Activated T-helper 1 cell treated with Interleukin-2 at 50 U/mL for 16 hours (primary cell): Measurements from ENCODE around the gene FCRLA.
"Not testable (repeated sequence)": the region's sequence is repeated elsewhere in the genome, so short reads cannot be mapped to it uniquely, and the experiment has no call there.

Experiments used
- DNase-seq: peaks from one replicate; pipeline ENCODE4 v3.0.0-alpha.2; 2020; ENCODE audit warnings: low read depth

FCRLA gene, protein sequence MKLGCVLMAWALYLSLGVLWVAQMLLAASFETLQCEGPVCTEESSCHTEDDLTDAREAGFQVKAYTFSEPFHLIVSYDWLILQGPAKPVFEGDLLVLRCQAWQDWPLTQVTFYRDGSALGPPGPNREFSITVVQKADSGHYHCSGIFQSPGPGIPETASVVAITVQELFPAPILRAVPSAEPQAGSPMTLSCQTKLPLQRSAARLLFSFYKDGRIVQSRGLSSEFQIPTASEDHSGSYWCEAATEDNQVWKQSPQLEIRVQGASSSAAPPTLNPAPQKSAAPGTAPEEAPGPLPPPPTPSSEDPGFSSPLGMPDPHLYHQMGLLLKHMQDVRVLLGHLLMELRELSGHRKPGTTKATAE

DNA sequence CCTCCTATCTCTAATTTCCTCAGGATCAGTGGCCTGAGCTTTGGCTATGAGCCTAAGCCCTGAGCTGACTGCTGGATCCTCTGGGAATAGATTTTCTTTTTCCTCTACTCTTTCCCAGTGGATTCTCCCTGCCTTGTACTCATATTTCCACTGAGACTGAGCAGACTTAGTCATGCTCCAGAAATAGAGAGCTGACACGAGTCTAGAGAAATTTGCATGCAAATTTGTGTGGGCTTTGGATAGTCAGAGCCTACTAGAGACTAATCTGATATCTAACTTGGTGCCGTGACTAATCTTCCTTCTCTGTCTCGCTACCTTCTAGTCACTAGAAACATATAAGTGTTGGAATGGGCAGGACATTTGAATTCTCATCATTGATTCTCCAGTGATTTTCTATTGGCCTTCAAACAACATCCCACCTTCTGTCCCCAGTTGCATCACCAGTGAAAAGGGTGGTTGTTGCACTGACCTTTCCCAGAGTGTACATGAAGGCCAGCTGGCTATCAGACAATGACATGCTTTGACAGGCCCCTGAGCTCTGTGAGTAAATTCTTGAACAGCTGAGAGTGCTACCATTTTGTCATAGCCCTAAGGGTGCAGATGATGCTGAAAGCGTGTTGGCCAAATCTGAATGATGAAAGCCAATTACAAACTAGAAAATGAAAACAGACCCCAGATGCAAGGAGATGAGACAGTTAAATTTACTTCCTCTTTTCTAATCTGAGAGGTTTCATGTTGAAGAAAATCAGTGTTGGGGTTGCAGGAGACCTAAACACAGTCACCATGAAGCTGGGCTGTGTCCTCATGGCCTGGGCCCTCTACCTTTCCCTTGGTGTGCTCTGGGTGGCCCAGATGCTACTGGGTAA lies at the start of gene FCRLA:
TSS of gene FCRLA (plus strand) at position 748 of the 866 bp plus-strand sequence. CDS start at position 784, 36 bp downstream.
- no peak for DNase-seq

DNA sequence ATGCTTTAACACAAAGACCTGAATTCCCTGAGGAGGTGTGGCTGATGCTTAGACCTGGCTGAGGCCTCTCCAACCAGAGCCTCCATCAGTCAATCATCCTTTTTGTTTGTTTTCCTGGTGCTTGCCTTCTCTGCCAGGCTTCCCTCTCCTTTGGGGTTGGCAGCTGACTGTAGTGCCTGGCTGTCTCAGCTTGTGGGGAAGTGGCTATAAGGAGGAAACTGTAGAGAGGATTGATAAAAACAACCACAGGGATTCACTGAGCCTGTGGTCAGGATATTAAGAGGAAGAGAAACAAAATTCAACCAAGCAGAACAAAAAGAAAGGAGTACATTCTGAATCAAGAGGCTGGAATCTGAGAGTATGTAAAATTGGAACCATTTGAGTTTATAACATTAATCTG lies 48.5 kb upstream of the FCRLA start:
- not testable (repeated sequence) for DNase-seq

DNA sequence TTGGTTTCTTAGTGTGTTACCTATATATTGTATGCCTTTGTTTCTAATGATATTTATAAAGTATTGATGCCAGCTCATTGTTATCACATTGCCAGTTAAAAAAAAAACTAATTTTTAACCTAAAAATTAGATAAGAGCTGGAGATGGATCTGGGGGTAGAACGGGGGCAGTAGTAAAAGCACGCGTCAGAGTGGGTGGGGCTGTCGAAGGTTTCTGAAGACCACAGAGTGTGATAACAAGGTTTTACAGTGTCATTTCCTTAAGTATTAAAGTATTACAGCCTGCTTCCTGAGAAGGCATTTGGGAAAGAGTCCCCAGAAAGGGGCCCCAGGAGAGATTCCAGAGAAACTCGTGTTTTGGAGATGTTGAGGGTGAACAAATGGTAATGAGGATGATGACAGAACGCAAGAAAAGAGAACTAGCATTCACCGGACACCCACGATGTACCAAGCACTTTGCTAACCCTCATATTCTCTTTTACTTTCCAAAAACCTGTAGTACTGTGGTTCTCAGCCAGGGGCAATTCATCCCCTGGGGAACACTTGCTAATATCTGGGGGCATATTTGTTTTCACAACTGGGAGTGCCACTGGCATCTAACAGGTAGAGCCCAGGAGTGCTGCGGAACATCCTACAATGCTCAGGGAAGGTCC lies 45.2 kb upstream of the FCRLA start:
- DNase-seq: not testable (repeated sequence)

GRCh38 chr1:161662684-161663339 lies 44.2 kb upstream of the FCRLA start, which contains the start of gene FCGR2B:
FCGR2B (plus strand) TSS chr1:161663143; CDS start chr1:161663242, 99 bp downstream.
- DNase-seq: not testable (repeated sequence)

DNA sequence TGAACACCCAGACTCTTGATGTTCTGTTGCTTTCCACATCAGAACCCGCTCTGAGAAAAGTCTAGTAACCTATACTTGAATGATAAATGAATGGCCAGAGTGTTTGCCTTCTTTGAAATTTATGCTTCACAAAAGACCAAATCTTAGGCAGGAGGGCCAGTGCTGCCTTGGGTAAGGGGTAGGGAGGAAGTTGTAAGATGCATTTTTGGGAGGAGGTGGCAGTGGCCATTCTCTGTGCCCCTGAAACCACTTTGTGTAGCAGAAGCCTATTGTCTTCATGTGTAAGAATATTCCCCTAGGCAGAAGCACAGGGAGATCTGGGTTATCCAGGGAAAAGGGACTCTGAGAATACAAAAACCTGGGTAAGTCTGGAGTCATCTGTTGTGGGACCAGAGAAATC lies 43.5 kb upstream of the FCRLA start:
- DNase-seq: not testable (repeated sequence)

- DNase-seq: not testable (repeated sequence)
These were observed 42.3 kb upstream of the FCRLA start for GRCh38 chr1:161664689-161665088.

- not testable (repeated sequence) for DNase-seq
These were observed 35.7 kb upstream of the FCRLA start for GRCh38 chr1:161671045-161672020.

GRCh38 chr1:161673437-161673836 lies 33.6 kb upstream of the FCRLA start:
- DNase-seq: not testable (repeated sequence)

- DNase-seq: not testable (repeated sequence)
These were observed 32.6 kb upstream of the FCRLA start for GRCh38 chr1:161674447-161674846.

- DNase-seq: not testable (repeated sequence)
These were observed 32.1 kb upstream of the FCRLA start for GRCh38 chr1:161674908-161675307.

GRCh38 chr1:161676441-161676840 lies 30.6 kb upstream of the FCRLA start:
- no peak for DNase-seq

DNA sequence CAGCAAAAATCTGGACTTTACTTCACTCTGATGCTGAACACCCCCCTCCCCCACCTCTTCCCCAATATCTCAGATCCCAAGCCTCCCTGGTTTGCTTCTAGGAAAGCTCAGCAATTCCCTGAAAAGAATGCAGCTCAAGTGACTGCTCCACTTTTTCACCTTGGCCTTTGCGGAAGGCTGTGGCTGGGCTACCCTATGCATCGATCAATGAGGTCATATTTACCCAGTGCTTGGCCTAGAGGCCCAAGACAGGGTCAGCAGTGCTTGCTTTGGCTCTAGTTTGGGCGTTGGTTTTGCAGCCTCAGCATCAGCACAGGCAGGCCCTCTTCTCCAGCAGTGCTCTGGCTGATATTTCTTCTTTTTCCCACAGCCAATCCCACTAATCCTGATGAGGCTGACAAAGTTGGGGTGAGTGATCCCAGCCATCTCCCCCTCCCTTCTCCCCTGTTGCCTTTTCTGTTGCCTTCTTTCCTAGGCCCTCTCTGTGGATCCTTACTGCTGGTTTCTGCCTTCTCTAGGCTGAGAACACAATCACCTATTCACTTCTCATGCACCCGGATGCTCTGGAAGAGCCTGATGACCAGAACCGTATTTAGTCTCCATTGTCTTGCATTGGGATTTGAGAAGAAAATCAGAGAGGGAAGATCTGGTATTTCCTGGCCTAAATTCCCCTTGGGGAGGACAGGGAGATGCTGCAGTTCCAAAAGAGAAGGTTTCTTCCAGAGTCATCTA lies 29.9 kb upstream of the FCRLA start:
- no peak for DNase-seq

GRCh38 chr1:161678500-161678899 lies 28.5 kb upstream of the FCRLA start:
- no peak for DNase-seq

GRCh38 chr1:161681879-161682278 lies 25.1 kb upstream of the FCRLA start:
- no peak for DNase-seq

- no peak for DNase-seq
These were observed 18.1 kb upstream of the FCRLA start for GRCh38 chr1:161688946-161689345.

GRCh38 chr1:161691846-161692245 lies 15.2 kb upstream of the FCRLA start:
- DNase-seq: no peak

GRCh38 chr1:161693020-161693712 lies 13.9 kb upstream of the FCRLA start:
- DNase-seq: not testable (repeated sequence)

- not testable (repeated sequence) for DNase-seq
These were observed 8.7 kb upstream of the FCRLA start for GRCh38 chr1:161698302-161698701.

GRCh38 chr1:161702250-161702649 lies 4.8 kb upstream of the FCRLA start:
- no peak for DNase-seq
